HUES48 (cell line): ENCODE data around the gene FDXACB1.

Experiments used
- H3K27ac ChIP-seq: one replicate; pipeline ENCODE4 v1.7.0; 2013; ENCODE audit warnings: low read depth, low read length, inconsistent platforms
- H3K27me3 ChIP-seq: 2 replicates; pipeline ENCODE4 v1.6.1; 2013; ENCODE audit warnings: mild to moderate bottlenecking, low read length; ENCODE audit not compliant: control insufficient read depth, insufficient read depth
- H3K36me3 ChIP-seq: 2 replicates; pipeline ENCODE4 v1.6.1; 2013; ENCODE audit warnings: low read length; ENCODE audit not compliant: control insufficient read depth, insufficient read depth
- H3K4me1 ChIP-seq: 2 replicates; pipeline ENCODE4 v1.6.1; 2013; ENCODE audit warnings: mild to moderate bottlenecking, low read length; ENCODE audit not compliant: control insufficient read depth, insufficient read depth
- H3K4me3 ChIP-seq: 2 replicates; pipeline ENCODE4 v1.5.1; 2013; ENCODE audit warnings: mild to moderate bottlenecking, low read depth, low read length
- H3K9ac ChIP-seq: 2 replicates; pipeline ENCODE4 v1.6.1; 2013; ENCODE audit warnings: mild to moderate bottlenecking, low read depth, low read length, moderate library complexity
- H3K9me3 ChIP-seq: 2 replicates; pipeline ENCODE4 v1.6.1; 2013; ENCODE audit warnings: low read length; ENCODE audit not compliant: control insufficient read depth, insufficient read depth

Gene FDXACB1

DNA sequence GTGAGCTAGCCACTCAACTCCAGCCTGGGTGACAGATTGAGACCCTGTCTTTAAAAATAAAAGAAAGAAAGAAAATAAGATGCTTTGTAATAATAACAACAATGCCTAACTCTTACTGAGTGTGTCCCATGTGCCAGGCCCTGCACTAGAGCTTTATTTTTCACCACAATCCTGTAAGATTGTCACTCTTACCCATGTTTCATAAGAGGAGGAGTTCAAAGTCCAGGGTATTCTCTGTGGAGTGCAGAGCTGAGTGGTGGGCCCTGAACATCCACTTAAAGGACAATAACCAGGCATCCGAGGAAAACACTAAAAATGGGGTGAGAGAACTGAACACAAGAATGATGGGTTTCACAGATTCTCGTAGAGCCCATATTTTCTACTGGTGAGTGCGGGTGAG is 38.8 kb upstream of the FDXACB1 start:
- Histone ChIP-seq H3K9me3 (no peaks in the 10 kb centered on the region), H3K4me3 (no peak overlapping the region), H3K27me3 (no peaks in the 10 kb centered on the region), H3K27ac (no peak overlapping the region), H3K9ac (no peak overlapping the region), H3K4me1 (peaks cover 8% of the 10 kb centered on the region; the same call in 1 of the 2 replicates), H3K36me3 (no peaks in the 10 kb centered on the region)

DNA sequence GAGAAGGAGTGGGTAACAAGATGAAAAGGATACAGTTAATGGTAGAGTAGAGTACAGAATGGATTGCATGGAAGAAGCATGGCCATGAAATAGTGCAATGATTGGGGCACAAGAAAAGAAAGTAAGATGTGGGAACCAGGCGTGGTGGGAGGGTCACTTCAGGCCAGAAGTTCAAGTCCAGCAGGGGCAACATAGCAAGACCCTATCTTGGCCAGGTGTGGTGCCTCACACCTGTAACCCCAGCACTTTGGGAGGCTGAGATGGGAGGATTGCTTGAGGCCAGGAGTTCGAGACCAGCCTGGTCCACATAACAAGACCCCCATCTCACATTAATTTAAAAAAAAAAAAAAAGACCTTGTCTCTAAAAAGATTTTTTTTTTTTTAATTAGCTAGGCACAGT is 38.3 kb upstream of the FDXACB1 start:
- H3K4me1 ChIP-seq, result peaks cover 10% of the 10 kb centered on the region
- no peak overlapping the region for H3K9ac ChIP-seq
- H3K4me3 ChIP-seq, result no peak overlapping the region
- no peak overlapping the region for H3K27ac ChIP-seq
- no peaks in the 10 kb centered on the region for H3K27me3 ChIP-seq
- H3K36me3 ChIP-seq, result no peaks in the 10 kb centered on the region
- no peaks in the 10 kb centered on the region for H3K9me3 ChIP-seq

DNA sequence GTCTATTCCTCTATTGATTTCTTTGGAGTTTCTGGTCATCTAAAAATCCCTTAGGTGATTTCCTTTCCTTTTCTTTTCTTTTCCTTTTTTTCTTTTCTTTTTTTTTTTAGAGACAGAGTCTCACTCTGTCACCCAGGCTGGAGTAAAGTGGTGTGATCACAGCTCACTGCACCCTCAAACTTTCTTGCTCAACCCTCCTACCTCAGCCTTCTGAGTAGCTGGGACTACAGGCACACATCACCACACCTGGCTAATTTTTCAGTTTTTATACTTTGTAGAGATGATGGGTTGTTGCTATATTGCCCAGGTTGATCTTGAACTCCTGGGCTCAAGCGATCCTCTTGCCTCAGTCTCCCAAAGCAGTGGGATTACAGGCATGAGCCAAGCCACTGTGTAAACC is 37.8 kb upstream of the FDXACB1 start:
- no peak overlapping the region for H3K9ac ChIP-seq
- no peaks in the 10 kb centered on the region for H3K9me3 ChIP-seq
- no peaks in the 10 kb centered on the region for H3K36me3 ChIP-seq
- no peak overlapping the region for H3K4me3 ChIP-seq
- H3K27me3 ChIP-seq, result no peaks in the 10 kb centered on the region
- H3K4me1 ChIP-seq, result peaks cover 15% of the 10 kb centered on the region
- H3K27ac ChIP-seq, result no peak overlapping the region

DNA sequence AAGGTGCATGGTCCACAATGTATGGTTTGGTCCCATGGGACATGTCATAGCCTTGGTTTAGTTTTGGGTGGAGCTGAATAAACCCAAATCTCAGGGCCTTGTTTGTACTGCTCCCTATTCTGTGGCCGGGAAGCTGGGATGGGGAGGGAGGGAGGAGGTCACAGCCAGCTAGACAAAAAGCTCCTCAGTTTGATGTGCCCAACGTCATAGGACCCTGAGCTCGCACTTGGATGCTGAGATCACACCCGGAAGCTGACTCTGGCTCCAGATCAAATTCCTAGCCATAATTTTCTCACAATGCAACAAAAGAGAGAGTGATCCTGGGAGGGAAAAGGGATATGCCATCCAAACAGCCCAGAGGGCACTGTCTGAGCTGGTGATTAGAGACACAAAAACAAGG is 35.0 kb upstream of the FDXACB1 start:
- H3K27ac ChIP-seq, result no peak overlapping the region
- H3K4me3 ChIP-seq, result no peak overlapping the region
- no peaks in the 10 kb centered on the region for H3K27me3 ChIP-seq
- peaks cover 18% of the 10 kb centered on the region for H3K4me1 ChIP-seq
- no peaks in the 10 kb centered on the region for H3K36me3 ChIP-seq
- no peak overlapping the region for H3K9ac ChIP-seq
- H3K9me3 ChIP-seq, result no peaks in the 10 kb centered on the region

DNA sequence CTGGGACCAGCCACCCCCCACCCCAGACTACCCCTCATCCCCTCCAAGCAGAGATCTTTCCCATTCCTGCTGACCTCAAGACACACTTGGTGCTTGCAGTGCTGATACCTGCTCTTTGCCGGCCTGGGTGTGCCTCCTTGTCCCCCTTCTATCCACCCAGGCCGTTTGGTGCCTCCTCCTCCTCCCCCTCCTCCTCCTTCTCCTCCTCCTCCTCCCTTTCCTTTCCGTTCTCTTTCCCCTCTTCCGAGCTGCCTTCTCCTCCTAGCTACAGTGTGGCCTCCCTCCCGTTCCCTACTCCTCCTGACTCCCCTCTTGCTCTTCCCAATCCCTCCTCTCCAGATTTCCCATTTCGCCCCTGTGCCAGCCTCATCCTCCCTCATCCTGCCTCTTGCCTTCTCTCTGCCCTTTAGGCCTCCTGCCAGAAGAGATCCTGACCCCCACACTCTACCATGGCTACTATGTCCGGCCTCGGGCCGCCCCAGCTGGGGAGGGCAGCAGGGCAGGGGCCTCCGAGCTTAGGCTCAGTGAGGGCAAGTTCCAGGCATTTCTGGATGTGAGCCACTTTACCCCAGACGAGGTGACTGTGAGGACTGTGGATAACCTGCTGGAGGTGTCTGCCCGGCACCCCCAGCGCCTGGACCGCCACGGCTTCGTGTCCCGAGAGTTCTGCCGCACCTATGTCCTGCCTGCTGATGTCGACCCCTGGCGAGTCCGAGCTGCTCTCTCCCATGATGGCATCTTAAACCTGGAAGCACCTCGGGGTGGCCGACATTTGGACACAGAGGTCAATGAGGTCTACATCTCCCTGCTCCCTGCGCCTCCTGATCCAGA is 34.3 kb upstream of the FDXACB1 start:
- no peak overlapping the region for H3K9ac ChIP-seq
- peaks cover 15% of the 10 kb centered on the region for H3K4me1 ChIP-seq
- H3K27ac ChIP-seq, result no peak overlapping the region
- H3K27me3 ChIP-seq, result no peaks in the 10 kb centered on the region
- H3K4me3 ChIP-seq, result no peak overlapping the region
- no peaks in the 10 kb centered on the region for H3K9me3 ChIP-seq
- no peaks in the 10 kb centered on the region for H3K36me3 ChIP-seq

DNA sequence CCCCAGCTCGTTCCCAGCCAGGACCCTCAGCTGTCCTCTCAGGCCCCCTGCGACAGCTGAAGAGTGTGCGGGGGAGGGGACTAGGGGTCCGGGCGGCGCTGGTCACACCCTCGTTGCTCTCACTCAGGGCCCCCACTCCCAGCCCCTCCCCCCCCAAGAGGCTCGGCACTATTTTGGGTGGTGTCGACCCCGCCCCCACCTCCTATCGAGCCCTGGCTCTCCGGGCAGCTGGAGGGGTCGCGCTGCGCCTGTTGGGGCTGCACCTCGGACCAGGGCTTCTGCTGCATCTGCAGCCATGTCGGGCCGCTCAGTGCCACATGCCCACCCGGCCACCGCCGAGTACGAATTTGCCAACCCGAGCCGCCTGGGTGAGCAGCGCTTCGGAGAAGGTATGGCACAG is 33.6 kb upstream of the FDXACB1 start, which contains the start of gene HSPB2:
Gene HSPB2 (plus strand): TSS at position 200 of the 400 bp plus-strand sequence. CDS start 96 bp downstream, at position 296.
- Histone ChIP-seq H3K27ac (no peak within 1 kb of the TSS), H3K9ac (no peak within 1 kb of the TSS)

DNA sequence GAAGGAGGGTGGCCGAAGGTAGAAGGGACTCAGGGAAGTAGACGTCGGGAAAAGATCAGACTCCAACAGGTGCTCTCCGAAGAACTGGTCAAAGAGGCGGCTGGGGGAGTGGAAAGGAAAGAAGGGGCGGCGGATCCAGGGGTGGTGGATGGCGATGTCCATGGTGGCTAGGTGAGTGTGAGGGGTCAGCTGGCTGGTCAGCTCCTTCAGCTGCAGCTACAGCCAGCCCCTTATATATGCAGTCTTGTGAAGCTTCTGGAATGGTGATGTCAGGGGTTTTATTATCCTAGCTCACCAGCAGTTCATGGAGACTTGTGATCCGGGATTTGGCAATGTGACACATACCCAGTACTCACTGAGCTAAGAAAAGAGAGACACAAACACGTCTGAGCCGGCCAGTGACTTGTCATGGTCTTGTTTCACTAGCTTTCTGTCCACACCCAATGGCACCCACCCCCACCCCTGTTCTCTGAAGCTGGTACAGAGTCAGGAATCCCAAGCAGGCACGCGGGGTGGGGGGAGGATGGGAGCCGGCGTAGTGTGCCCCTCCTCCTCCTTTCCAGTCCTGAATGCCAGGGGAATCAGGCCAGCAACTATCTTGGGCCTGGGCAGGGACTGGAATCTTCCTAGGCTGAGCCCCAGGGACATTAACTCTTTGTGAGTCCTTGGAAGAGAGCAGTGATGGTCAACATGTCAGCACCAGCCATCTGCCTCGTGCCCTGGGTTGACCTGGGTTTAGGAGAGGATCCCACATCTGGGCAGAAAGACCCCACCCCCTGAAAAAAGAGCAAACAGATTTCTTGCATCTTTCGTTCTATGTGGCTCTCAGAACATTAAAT is 32.8 kb upstream of the FDXACB1 start, which contains the start of gene CRYAB:
Gene CRYAB (minus strand): TSS at position 208 of the 839 bp plus-strand sequence. CDS start 46 bp downstream, at position 162.
- Histone ChIP-seq H3K36me3 (no peaks in the 10 kb centered on the region), H3K27me3 (no peaks in the 10 kb centered on the region), H3K9me3 (no peaks in the 10 kb centered on the region), H3K4me3 (no peak within 1 kb of the TSS), H3K4me1 (peaks cover 10% of the 10 kb centered on the region), H3K9ac (no peak within 1 kb of the TSS), H3K27ac (no peak within 1 kb of the TSS)

More for the DNA sequence above, 33.6 kb upstream of the FDXACB1 start, which contains the start of gene HSPB2:
- no peaks in the 10 kb centered on the region for H3K27me3 ChIP-seq
- H3K4me1 ChIP-seq, result peaks cover 10% of the 10 kb centered on the region
- no peaks in the 10 kb centered on the region for H3K9me3 ChIP-seq
- H3K4me3 ChIP-seq, result no peak within 1 kb of the TSS
- H3K36me3 ChIP-seq, result no peaks in the 10 kb centered on the region

DNA sequence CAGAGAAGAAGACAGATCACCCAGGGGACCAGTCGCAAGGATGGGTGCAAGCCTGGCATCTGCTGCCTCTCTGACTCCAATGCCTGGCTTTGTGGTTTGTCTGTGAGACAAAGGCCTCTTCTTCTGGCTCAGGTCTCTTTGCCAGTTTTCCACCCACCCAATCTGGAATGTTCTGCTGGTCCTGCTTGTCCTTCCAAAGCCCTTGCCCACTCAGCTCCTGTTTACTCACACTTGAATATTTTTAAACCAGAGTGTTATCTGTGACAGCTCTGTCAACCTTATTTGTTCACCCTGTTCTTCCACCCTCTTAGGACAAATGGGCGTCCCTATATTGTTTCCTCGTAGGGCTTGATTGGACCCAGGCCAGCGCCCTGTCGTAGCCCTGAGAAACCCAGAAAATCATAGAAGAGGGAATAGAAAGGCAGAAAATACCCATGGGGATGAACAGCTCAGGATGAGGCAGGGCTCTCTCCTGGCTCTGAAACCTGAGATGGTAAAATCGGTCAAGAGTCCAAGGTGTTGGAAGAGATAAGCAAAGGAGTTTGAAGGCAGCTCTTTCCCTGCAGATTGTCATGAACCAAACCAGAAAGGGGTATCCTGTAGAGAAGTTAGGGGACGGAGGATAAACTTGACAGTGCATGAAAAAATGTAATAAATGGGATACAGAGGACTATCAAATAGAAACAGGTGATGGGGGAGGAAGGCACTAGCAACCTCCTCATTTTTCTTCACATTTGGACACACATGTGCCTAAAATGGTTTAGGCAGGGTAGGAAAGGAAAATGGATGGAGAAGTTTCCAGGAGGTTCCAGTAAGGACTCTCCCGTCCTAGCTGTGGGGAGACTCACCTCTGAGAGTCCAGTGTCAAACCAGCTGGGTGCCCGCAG is 32.0 kb upstream of the FDXACB1 start:
- no peaks in the 10 kb centered on the region for H3K9me3 ChIP-seq
- no peaks in the 10 kb centered on the region for H3K36me3 ChIP-seq
- H3K27me3 ChIP-seq, result no peaks in the 10 kb centered on the region
- H3K9ac ChIP-seq, result no peak overlapping the region
- H3K4me3 ChIP-seq, result no peak overlapping the region
- H3K27ac ChIP-seq, result no peak overlapping the region
- H3K4me1 ChIP-seq, result peaks cover 10% of the 10 kb centered on the region

DNA sequence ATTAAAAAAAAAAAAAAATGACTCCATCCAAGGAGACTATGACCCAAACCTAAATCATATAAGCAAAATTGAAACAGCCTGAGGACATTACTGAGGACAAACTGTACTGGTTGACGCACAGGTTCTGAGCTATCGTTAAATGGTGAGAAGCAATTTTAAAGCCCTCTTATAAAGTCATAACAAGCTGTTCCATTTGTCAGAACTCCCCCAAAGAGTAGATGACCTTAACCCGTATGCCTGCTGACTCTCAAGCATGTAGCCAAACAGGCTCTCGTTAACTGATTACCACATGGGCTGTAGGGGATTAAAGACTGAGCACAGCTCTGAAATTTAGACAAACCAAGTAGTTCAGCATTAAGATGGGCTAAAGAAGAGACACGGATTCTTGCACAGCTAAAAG is 30.4 kb upstream of the FDXACB1 start:
- no peak overlapping the region for H3K9ac ChIP-seq
- H3K4me1 ChIP-seq, result peaks cover 10% of the 10 kb centered on the region
- no peaks in the 10 kb centered on the region for H3K9me3 ChIP-seq
- H3K36me3 ChIP-seq, result no peaks in the 10 kb centered on the region
- H3K27ac ChIP-seq, result no peak overlapping the region
- H3K4me3 ChIP-seq, result no peak overlapping the region
- no peaks in the 10 kb centered on the region for H3K27me3 ChIP-seq

DNA sequence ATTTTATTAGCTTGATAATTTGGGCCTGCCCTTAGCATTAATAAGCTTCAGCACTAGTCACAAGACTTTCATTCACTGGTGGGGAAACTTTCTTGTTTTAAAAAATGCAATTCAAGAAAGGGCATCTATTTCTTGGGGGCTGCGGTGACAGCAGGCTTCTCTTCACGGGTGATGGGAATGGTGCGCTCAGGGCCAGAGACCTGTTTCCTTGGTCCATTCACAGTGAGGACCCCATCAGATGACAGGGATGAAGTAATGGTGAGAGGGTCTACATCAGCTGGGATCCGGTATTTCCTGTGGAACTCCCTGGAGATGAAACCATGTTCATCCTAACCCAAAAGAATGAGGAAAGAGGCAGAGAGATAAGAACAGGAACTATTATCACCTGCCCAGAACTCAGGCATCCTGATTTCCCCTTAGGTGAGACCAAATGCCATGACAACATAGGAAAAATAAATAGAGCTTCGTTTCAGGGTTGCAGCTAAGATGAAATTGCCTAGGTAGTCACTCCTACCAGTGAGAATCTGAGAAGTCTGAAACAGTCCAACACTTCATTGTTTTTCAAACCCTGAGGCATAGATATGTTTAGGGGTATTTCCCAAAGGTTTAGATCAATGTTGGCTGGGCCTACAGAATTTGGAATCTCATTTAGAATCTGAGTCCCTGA is 29.8 kb upstream of the FDXACB1 start:
- Histone ChIP-seq H3K4me3 (no peak overlapping the region), H3K27ac (no peak overlapping the region), H3K4me1 (peaks cover 10% of the 10 kb centered on the region), H3K36me3 (no peaks in the 10 kb centered on the region), H3K9ac (no peak overlapping the region), H3K27me3 (no peaks in the 10 kb centered on the region), H3K9me3 (no peaks in the 10 kb centered on the region)
